IMR-90 (cell line): ENCODE data around the gene PGS1.

Source experiments
- BHLHE40 ChIP-seq: fragments of 150-350 bp; IDR thresholded peaks from 2 replicates; pipeline ENCODE4 v1.6.1; 2016; ENCODE audit warnings: mild to moderate bottlenecking, low read depth, low read length
- CEBPB ChIP-seq: IDR thresholded peaks from 2 replicates; pipeline ENCODE4 v1.6.1; 2012; ENCODE audit warnings: low read depth, low read length, improper control_type of control experiment
- CHD1 ChIP-seq: IDR thresholded peaks from 2 replicates; pipeline ENCODE4 v1.6.1; 2012; ENCODE audit warnings: low read depth, low read length, improper control_type of control experiment
- ELK1 ChIP-seq: fragments of 150-350 bp; IDR thresholded peaks from 2 replicates; pipeline ENCODE4 v1.6.1; 2016; ENCODE audit warnings: low read depth, mild to moderate bottlenecking, low read length, moderate library complexity, borderline replicate concordance
- FOS ChIP-seq: fragments of 150-350 bp; IDR thresholded peaks from 2 replicates; pipeline ENCODE4 v1.6.1; 2016; ENCODE audit warnings: low read depth, low read length
- MAZ ChIP-seq: IDR thresholded peaks from 2 replicates; pipeline ENCODE4 v1.6.1; 2012; ENCODE audit warnings: low read depth, mild to moderate bottlenecking, low read length, improper control_type of control experiment, moderate library complexity, borderline replicate concordance
- POLR2A ChIP-seq: IDR thresholded peaks from 2 replicates; pipeline ENCODE4 v1.6.1; 2012; ENCODE audit warnings: mild to moderate bottlenecking, low read depth, low read length
- RCOR1 ChIP-seq: IDR thresholded peaks from 2 replicates; pipeline ENCODE4 v1.6.1; 2012; ENCODE audit warnings: mild to moderate bottlenecking, low read length, improper control_type of control experiment; ENCODE audit not compliant: insufficient replicate concordance
- RFX5 ChIP-seq: IDR thresholded peaks from 2 replicates; pipeline ENCODE4 v1.8.0; 2012; ENCODE audit warnings: low read depth, mild to moderate bottlenecking, low read length, moderate library complexity
- SMC3 ChIP-seq: fragments of 150-350 bp; IDR thresholded peaks from 2 replicates; pipeline ENCODE4 v1.6.1; 2016; ENCODE audit warnings: low read depth, mild to moderate bottlenecking, antibody characterized with exemption, low read length, moderate library complexity
- USF2 ChIP-seq: fragments of 150-350 bp; IDR thresholded peaks from 2 replicates; pipeline ENCODE4 v1.6.1; 2017; ENCODE audit warnings: mild to moderate bottlenecking, antibody characterized with exemption, low read length, low read depth
- TF ChIP-seq, protein P1 (sequence below): conservative IDR thresholded peaks from 2 replicates; pipeline ENCODE4 v1.5.1; 2012; ENCODE audit warnings: mild to moderate bottlenecking, low read depth, low read length, improper control_type of control experiment

- no peak for TF ChIP-seq POLR2A
- TF ChIP-seq, protein P1, sequence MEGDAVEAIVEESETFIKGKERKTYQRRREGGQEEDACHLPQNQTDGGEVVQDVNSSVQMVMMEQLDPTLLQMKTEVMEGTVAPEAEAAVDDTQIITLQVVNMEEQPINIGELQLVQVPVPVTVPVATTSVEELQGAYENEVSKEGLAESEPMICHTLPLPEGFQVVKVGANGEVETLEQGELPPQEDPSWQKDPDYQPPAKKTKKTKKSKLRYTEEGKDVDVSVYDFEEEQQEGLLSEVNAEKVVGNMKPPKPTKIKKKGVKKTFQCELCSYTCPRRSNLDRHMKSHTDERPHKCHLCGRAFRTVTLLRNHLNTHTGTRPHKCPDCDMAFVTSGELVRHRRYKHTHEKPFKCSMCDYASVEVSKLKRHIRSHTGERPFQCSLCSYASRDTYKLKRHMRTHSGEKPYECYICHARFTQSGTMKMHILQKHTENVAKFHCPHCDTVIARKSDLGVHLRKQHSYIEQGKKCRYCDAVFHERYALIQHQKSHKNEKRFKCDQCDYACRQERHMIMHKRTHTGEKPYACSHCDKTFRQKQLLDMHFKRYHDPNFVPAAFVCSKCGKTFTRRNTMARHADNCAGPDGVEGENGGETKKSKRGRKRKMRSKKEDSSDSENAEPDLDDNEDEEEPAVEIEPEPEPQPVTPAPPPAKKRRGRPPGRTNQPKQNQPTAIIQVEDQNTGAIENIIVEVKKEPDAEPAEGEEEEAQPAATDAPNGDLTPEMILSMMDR, result no peak
- no peak for TF ChIP-seq MAZ
- no peak for TF ChIP-seq RCOR1
- TF ChIP-seq BHLHE40, result no peak
- TF ChIP-seq RFX5, result no peak
- no peak for TF ChIP-seq CHD1
- TF ChIP-seq ELK1, result no peak
- no peak for TF ChIP-seq USF2
- no peak for TF ChIP-seq SMC3
- TF ChIP-seq FOS, result no peak
- TF ChIP-seq CEBPB, result no peak
Measured at GRCh38 chr17:78381601-78382232, 3.3 kb downstream of the PGS1 start.
